ENCODE measurements around the gene SMIM14.
"Not testable (repeated sequence)": the region's sequence is repeated elsewhere in the genome, so short reads cannot be mapped to it uniquely, and the experiment has no call there.

Gene SMIM14

GRCh38 chr4:39544580-39545315, 93.9 kb downstream of the SMIM14 start:
- no peak overlapping the region for H3K27ac ChIP-seq (ENCODE audit: low read depth, low read length)
- H3K4me2 ChIP-seq (ENCODE audit: low read depth, low read length, poor library complexity, severe bottlenecking) = no peak overlapping the region

GRCh38 chr4:39544080-39544479, 94.6 kb downstream of the SMIM14 start:
- H3K36me3 ChIP-seq (ENCODE audit: low read length); H4K20me1 ChIP-seq (ENCODE audit: low read depth, low read length); H3K27me3 ChIP-seq (ENCODE audit: low read length); H3K9me3 ChIP-seq (ENCODE audit: insufficient read depth, low read length); H3K9ac ChIP-seq (ENCODE audit: low read length); H3K4me3 ChIP-seq (ENCODE audit: insufficient read depth, low read length, poor library complexity, severe bottlenecking); H2AFZ ChIP-seq (ENCODE audit: low read depth, low read length, severe bottlenecking); H3K4me2 ChIP-seq (ENCODE audit: low read depth, low read length, poor library complexity, severe bottlenecking); H3K79me2 ChIP-seq (ENCODE audit: insufficient read depth, low read length); H3K27ac ChIP-seq (ENCODE audit: low read depth, low read length); H3K9me2 ChIP-seq (replicated peaks; ENCODE audit: insufficient read depth, low read length): not testable (repeated sequence)
- H3F3A ChIP-seq (ENCODE audit: insufficient read depth) = peaks cover 24% of the 10 kb centered on the region

More at GRCh38 chr4:39544580-39545315, 93.9 kb downstream of the SMIM14 start:
- Histone ChIP-seq H3K9ac (ENCODE audit: low read length) (no peak overlapping the region), H2AFZ (ENCODE audit: low read depth, low read length, severe bottlenecking) (no peak overlapping the region), H3K4me3 (ENCODE audit: insufficient read depth, low read length, poor library complexity, severe bottlenecking) (no peak overlapping the region), H3K36me3 (ENCODE audit: low read length) (peaks cover 6% of the 10 kb centered on the region; the same call in 1 of the 2 replicates), H4K20me1 (ENCODE audit: low read depth, low read length) (no peaks in the 10 kb centered on the region), H3K9me3 (ENCODE audit: insufficient read depth, low read length) (no peaks in the 10 kb centered on the region), H3K9me2 (replicated peaks; ENCODE audit: insufficient read depth, low read length) (no peaks in the 10 kb centered on the region), H3F3A (ENCODE audit: insufficient read depth) (peaks cover 27% of the 10 kb centered on the region), H3K27me3 (ENCODE audit: low read length) (no peaks in the 10 kb centered on the region), H3K79me2 (ENCODE audit: insufficient read depth, low read length) (no peaks in the 10 kb centered on the region)
- TF ChIP-seq CTCF (IDR thresholded peaks at IDR 0.05; ENCODE audit: insufficient read depth, low read length, poor library complexity, severe bottlenecking) = no peak
- TF ChIP-seq EZH2phosphoT487 (conservative IDR thresholded peaks at IDR 0.05; ENCODE audit: low read length) = no peak

DNA sequence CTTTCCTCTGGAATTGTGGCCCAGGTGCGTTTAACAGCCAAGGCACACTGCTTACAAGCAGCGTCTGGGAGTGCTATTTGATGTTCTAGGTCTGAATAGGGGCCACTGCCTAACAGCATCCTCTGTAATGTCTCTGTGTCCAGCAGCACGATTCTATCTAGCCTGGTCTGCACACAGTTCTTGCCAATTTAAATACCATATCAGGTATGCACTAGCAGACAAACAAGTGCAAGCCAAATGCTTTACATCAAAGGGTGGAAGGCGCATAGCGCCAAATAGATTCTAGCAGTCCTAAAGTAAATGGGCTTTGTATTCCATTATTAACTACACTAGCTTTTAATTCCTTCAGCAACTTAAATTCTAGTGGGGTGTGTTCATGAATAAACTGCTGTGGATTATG, 95.6 kb downstream of the SMIM14 start:
- Histone ChIP-seq H3K9me3 (ENCODE audit: insufficient read depth, low read length) (no peaks in the 10 kb centered on the region), H3K4me3 (ENCODE audit: insufficient read depth, low read length, poor library complexity, severe bottlenecking) (no peak overlapping the region), H3K36me3 (ENCODE audit: low read length) (peaks cover 3% of the 10 kb centered on the region; the same call in 1 of the 2 replicates), H3K4me2 (ENCODE audit: low read depth, low read length, poor library complexity, severe bottlenecking) (no peak overlapping the region), H3K9me2 (replicated peaks; ENCODE audit: insufficient read depth, low read length) (no peaks in the 10 kb centered on the region), H2AFZ (ENCODE audit: low read depth, low read length, severe bottlenecking) (no peak overlapping the region), H3K27ac (ENCODE audit: low read depth, low read length) (no peak overlapping the region), H3F3A (ENCODE audit: insufficient read depth) (peaks cover 24% of the 10 kb centered on the region), H3K27me3 (ENCODE audit: low read length) (no peaks in the 10 kb centered on the region), H3K79me2 (ENCODE audit: insufficient read depth, low read length) (no peaks in the 10 kb centered on the region), H3K9ac (ENCODE audit: low read length) (no peak overlapping the region), H4K20me1 (ENCODE audit: low read depth, low read length) (no peaks in the 10 kb centered on the region)
- TF ChIP-seq EZH2phosphoT487 (conservative IDR thresholded peaks at IDR 0.05; ENCODE audit: low read length) (no peak), CTCF (IDR thresholded peaks at IDR 0.05; ENCODE audit: insufficient read depth, low read length, poor library complexity, severe bottlenecking) (no peak)

DNA sequence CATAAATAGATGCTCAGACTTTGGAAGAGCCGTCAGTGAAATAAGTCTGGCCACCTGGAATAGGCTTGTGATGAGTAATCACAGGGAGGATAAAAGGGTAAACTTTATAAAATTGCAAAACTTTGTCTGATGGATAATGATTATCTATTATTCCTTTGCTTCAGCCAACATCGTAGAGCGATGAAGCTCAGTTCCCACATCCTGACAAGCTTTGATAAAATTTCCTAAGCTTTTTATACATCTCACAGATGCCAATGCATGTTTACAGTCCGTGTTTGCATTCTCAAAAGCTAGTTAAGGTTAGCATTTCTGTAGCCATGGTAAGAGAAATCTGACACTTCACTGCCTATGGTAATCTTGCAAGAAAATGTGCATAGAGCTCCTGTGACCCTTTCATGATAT, 96.1 kb downstream of the SMIM14 start:
- Histone ChIP-seq H3K27ac (ENCODE audit: low read depth, low read length) (no peak overlapping the region), H3K9me2 (replicated peaks; ENCODE audit: insufficient read depth, low read length) (no peaks in the 10 kb centered on the region)
- TF ChIP-seq EZH2phosphoT487 (conservative IDR thresholded peaks at IDR 0.05; ENCODE audit: low read length) (no peak), CTCF (IDR thresholded peaks at IDR 0.05; ENCODE audit: insufficient read depth, low read length, poor library complexity, severe bottlenecking) (no peak)

More for the DNA sequence above, 96.1 kb downstream of the SMIM14 start:
- no peaks in the 10 kb centered on the region for H3K9me3 ChIP-seq (ENCODE audit: insufficient read depth, low read length)
- peaks cover 23% of the 10 kb centered on the region for H3F3A ChIP-seq (ENCODE audit: insufficient read depth)
- no peaks in the 10 kb centered on the region for H4K20me1 ChIP-seq (ENCODE audit: low read depth, low read length)
- H3K4me3 ChIP-seq (ENCODE audit: insufficient read depth, low read length, poor library complexity, severe bottlenecking) = no peak overlapping the region
- no peak overlapping the region for H3K9ac ChIP-seq (ENCODE audit: low read length)
- H3K79me2 ChIP-seq (ENCODE audit: insufficient read depth, low read length) = no peaks in the 10 kb centered on the region
- H2AFZ ChIP-seq (ENCODE audit: low read depth, low read length, severe bottlenecking) = no peak overlapping the region
- H3K27me3 ChIP-seq (ENCODE audit: low read length) = no peaks in the 10 kb centered on the region
- H3K36me3 ChIP-seq (ENCODE audit: low read length) = peaks cover 3% of the 10 kb centered on the region; the same call in 1 of the 2 replicates
- H3K4me2 ChIP-seq (ENCODE audit: low read depth, low read length, poor library complexity, severe bottlenecking) = no peak overlapping the region
